Transverse colon (tissue), 4 donors: ENCODE data around the gene DNAJC28. TPM values are rescaled to one million over a fixed set of nuclear protein-coding genes. Genes with fewer than 3 reads are reported as not detected.
"Not testable (repeated sequence)": the region's sequence is repeated elsewhere in the genome, so short reads cannot be mapped to it uniquely, and the experiment has no call there.

Experiments used
- DNase-seq: peaks from one replicate; pipeline ENCODE4 v3.0.0-alpha.2; 2019
- H3K27ac ChIP-seq, 4 donors: fragments of 200-600 bp; sonication (generic); 2 replicates each; pipeline ENCODE4 v1.5.1; 2016 to 2018; ENCODE audit warnings: inconsistent platforms in 4 of 4
- H3K27me3 ChIP-seq: fragments of 200-600 bp; sonication (generic); 2 replicates; pipeline ENCODE4 v1.5.1; 2017; ENCODE audit warnings: inconsistent platforms
- H3K36me3 ChIP-seq, 4 donors: fragments of 200-600 bp; sonication (generic); 2 replicates each; pipeline ENCODE4 v1.5.1; 2017 to 2019; ENCODE audit warnings: inconsistent platforms in 4 of 4
- H3K4me1 ChIP-seq, 4 donors: fragments of 200-600 bp; sonication (generic); 2 replicates each; pipeline ENCODE4 v1.5.1; 2017 to 2020; ENCODE audit warnings: inconsistent platforms in 4 of 4
- H3K4me3 ChIP-seq, 4 donors: fragments of 200-600 bp; sonication (generic); 1 replicate in 1 of 4; 2 replicates in 3 of 4; pipeline versions ENCODE4 v1.5.1 to v1.6.1; 2017 to 2019; ENCODE audit warnings: inconsistent platforms in 4 of 4
- H3K9me3 ChIP-seq, 2 donors: fragments of 200-600 bp; sonication (generic); 2 replicates each; pipeline ENCODE4 v1.5.1; 2017 to 2019; ENCODE audit warnings: inconsistent platforms in 2 of 2
- CTCF ChIP-seq, 5 experiments: fragments of 200-600 bp in 3 of 5; fragments of 450-650 bp in 2 of 5; sonication (generic) in 3 of 5; IDR thresholded peaks; 1 replicate in 2 of 5; 2 replicates in 3 of 5; pipeline ENCODE4 v1.5.1; 2016 to 2017; ENCODE audit warnings: antibody characterized with exemption in 5 of 5, inconsistent platforms in 3 of 5, mild to moderate bottlenecking in 2 of 5, moderate library complexity in 1 of 5
- EP300 ChIP-seq: sonication (generic); formaldehyde crosslinking; IDR thresholded peaks from one replicate; pipeline ENCODE4 v1.6.1; 2017; ENCODE audit warnings: antibody characterized with exemption, low read depth
- POLR2A ChIP-seq: fragments of 450-650 bp; IDR thresholded peaks from one replicate; pipeline ENCODE4 v1.6.1; 2016; ENCODE audit warnings: antibody characterized with exemption, mild to moderate bottlenecking, moderate library complexity
- POLR2AphosphoS5 ChIP-seq, 3 donors: sonication (generic); formaldehyde crosslinking; IDR thresholded peaks; one replicate each; pipeline ENCODE4 v1.6.1; 2016; ENCODE audit warnings: antibody characterized with exemption in 3 of 3
- WGBS, 2 donors: methylation state at CpG; one replicate each; pipeline ENCODE4 v1.1.5; 2018; ENCODE audit warnings: low coverage in 1 of 2; 5-methylcytosine and 5-hydroxymethylcytosine counted together
- in situ Hi-C, 4 donors: fragments of 200-750 bp; cut with MboI; loops; one replicate each; pipeline versions ENCODE4 v1.15.0 to v1.15.1; 2017; ENCODE audit warnings: low sequenced_read_pairs in 3 of 4, low pct_ligation_motif_present in 1 of 4, low pct_unique_long_range_greater_than_20kb in 1 of 4
- intact Hi-C: fragments of 100-400 bp; cut with DNase I; formaldehyde crosslinking; loops from one replicate; pipeline ENCODE4 v1.15.1; 2023; ENCODE audit warnings: low total_unique reads
- total RNA-seq, 4 donors: library from RNA; depleted of rRNA; stranded (reverse); fragments of >200 nt; gene quantifications; one replicate each; pipeline ENCODE4 v1.1.0, GENCODE V29; 2016

DNAJC28 gene
- total RNA-seq, 4 donors from 2014 or later, result 3.0 to 3.7 TPM; not detected in 2

GRCh38 chr21:33470701-33471100 lies 20.8 kb downstream of the DNAJC28 start:
- intact Hi-C loops, result no loop called here

GRCh38 chr21:33469183-33469582 lies 22.3 kb downstream of the DNAJC28 start:
- H3K27ac ChIP-seq, H3K27me3 ChIP-seq, H3K4me1 ChIP-seq, H3K4me3 ChIP-seq, H3K9me3 ChIP-seq, DNase-seq, intact Hi-C loops: not testable (repeated sequence)
- peaks cover 0 to 13% (median 0%) of the 10 kb centered on the region in 4 donors for H3K36me3 ChIP-seq
- WGBS, 2 donors, result 90 to 100% methylated on average over 1 to 4 of the region's 4 CpGs
- in situ Hi-C loops, result loop anchor here in 1 of 4 donors (25.0 kb wide), 2 partner anchors 532 to 632 kb away; no protein-coding TSS in a partner anchor

More at GRCh38 chr21:33470701-33471100, 20.8 kb downstream of the DNAJC28 start:
- peaks cover 0 to 13% (median 0%) of the 10 kb centered on the region in 4 donors for H3K36me3 ChIP-seq
- peaks cover 0 to 3% (median 0%) of the 10 kb centered on the region in 4 donors for H3K4me1 ChIP-seq
- no peaks in the 10 kb centered on the region for H3K9me3 ChIP-seq
- DNase-seq, result no peak
- in situ Hi-C loops, result loop anchor here in 1 of 4 donors (25.0 kb wide), 2 partner anchors 533 to 633 kb away; no protein-coding TSS in a partner anchor
- no peak overlapping the region for H3K4me3 ChIP-seq
- WGBS, 2 donors, result 89% methylated on average over 2 of the region's 2 CpGs; no CpG with 5 or more reads in 1 of the 2 donors
- no peaks in the 10 kb centered on the region for H3K27me3 ChIP-seq
- no peak overlapping the region for H3K27ac ChIP-seq
- TF ChIP-seq CTCF (IDR thresholded peaks at IDR 0.05) (no peak), POLR2AphosphoS5 (IDR thresholded peaks at IDR 0.05) (no peak), EP300 (no peak), POLR2A (no peak)

GRCh38 chr21:33461538-33462250 lies 29.8 kb downstream of the DNAJC28 start:
- H3K27me3 ChIP-seq, result no peaks in the 10 kb centered on the region
- intact Hi-C loops, result no loop called here
- in situ Hi-C loops, result loop anchor here in 1 of 4 donors (25.0 kb wide), 2 partner anchors 524 to 624 kb away; no protein-coding TSS in a partner anchor
- no peak overlapping the region for H3K27ac ChIP-seq
- H3K4me1 ChIP-seq, result peaks cover 0 to 4% (median 0%) of the 10 kb centered on the region in 4 donors
- TF ChIP-seq EP300 (no peak), CTCF (IDR thresholded peaks at IDR 0.05) (no peak), POLR2A (no peak), POLR2AphosphoS5 (IDR thresholded peaks at IDR 0.05) (no peak)
- H3K4me3 ChIP-seq, result no peak overlapping the region
- peaks cover 0 to 17% (median 6%) of the 10 kb centered on the region in 4 donors for H3K36me3 ChIP-seq
- no peak for DNase-seq
- no peaks in the 10 kb centered on the region for H3K9me3 ChIP-seq
- WGBS, 2 donors, result 86 to 89% methylated on average over 5 of the region's 5 CpGs

GRCh38 chr21:33458861-33459260 lies 32.7 kb downstream of the DNAJC28 start:
- intact Hi-C loops, result no loop called here
- WGBS, 2 donors, result 94% methylated on average over 3 of the region's 3 CpGs; no CpG with 5 or more reads in 1 of the 2 donors
- peaks cover 0 to 4% (median 0%) of the 10 kb centered on the region in 4 donors for H3K4me1 ChIP-seq
- peaks cover 0 to 19% (median 9%) of the 10 kb centered on the region in 4 donors for H3K36me3 ChIP-seq
- no peaks in the 10 kb centered on the region for H3K27me3 ChIP-seq
- no peak overlapping the region for H3K4me3 ChIP-seq
- in situ Hi-C loops, result loop anchor here in 1 of 4 donors (25.0 kb wide), 2 partner anchors 522 to 622 kb away; no protein-coding TSS in a partner anchor
- TF ChIP-seq EP300, result no peak
- TF ChIP-seq POLR2A, result no peak
- no peak for TF ChIP-seq CTCF (IDR thresholded peaks at IDR 0.05)
- TF ChIP-seq POLR2AphosphoS5 (IDR thresholded peaks at IDR 0.05), result no peak
- no peaks in the 10 kb centered on the region for H3K9me3 ChIP-seq
- DNase-seq, result no peak
- H3K27ac ChIP-seq, result no peak overlapping the region
